HG02798 (cell line): ENCODE measurements around the gene SNAI3.

Source experiments
- ATAC-seq: cut with Tn5 transposase; IDR thresholded peaks from one replicate; pipeline ENCODE4 v1.9.1; 2021; ENCODE audit warnings: mild to moderate bottlenecking; ENCODE audit not compliant: unreplicated experiment, poor library complexity

SNAI3 gene

GRCh38 chr16:88686439-88687253 lies at the start of gene SNAI3:
Gene SNAI3, minus strand, starts transcription at chr16:88686507. Its CDS starts 101 bp downstream, at chr16:88686406.
- ATAC-seq: peak; percentile 77

DNA sequence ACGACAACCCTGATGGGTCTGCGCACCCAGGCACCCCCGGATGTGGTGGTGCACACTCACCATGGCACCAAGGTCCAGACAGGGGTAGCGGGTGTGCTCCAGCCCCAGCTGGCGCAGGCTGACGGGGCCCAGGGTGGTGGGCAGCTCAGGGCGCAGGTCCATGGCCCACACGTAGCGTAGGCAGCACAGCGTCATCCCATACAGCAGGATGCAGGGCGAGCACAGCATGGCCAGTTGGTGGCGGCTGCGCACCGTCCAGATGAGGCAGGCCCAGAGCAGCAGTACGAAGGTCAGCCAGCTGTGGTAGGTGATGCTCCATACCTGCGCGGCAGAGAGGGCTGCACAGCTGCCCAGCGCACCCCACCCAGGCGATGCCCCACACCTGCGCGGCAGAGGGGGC lies 49.8 kb upstream of the SNAI3 start:
- no peak for ATAC-seq

GRCh38 chr16:88735616-88736015 lies 49.3 kb upstream of the SNAI3 start:
- no peak for ATAC-seq

DNA sequence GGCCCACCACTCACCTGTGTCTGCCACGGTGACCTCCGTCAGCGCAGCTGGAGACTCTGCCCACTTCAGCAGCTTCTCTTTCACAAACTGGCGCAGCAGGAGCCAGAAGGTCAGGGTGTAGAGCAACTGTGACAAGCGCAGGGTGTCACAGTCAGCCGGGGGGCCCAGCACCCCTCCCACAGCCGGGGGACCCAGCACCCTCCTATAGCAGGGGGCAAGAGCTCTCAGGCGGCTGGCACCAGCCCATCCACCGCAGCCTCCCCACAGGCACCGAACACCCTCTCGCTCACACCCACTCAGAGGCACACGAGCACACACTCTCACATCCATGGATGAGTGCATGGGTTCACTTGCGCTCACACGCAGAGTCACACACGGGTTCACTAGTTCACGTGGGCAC lies 48.8 kb upstream of the SNAI3 start:
- ATAC-seq: no peak

DNA sequence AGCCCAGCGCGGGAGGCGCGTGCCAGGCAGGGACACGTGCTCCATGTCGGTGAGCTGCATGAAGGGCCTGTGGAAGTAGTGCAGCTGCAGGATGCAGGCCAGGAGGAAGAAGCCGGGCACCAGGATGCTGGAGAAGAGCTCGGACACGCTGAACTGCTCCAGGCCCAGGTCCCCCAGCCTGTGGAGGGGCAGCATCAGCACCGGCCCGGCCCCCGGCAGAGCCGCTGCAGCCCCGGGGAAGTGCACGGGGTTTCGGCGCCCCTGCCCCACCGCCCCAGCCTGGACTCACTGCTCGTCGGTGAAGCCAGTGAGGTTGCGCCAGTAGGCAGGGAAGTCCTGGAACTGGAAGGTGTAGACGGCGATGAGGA lies 48.0 kb upstream of the SNAI3 start:
- ATAC-seq: no peak

DNA sequence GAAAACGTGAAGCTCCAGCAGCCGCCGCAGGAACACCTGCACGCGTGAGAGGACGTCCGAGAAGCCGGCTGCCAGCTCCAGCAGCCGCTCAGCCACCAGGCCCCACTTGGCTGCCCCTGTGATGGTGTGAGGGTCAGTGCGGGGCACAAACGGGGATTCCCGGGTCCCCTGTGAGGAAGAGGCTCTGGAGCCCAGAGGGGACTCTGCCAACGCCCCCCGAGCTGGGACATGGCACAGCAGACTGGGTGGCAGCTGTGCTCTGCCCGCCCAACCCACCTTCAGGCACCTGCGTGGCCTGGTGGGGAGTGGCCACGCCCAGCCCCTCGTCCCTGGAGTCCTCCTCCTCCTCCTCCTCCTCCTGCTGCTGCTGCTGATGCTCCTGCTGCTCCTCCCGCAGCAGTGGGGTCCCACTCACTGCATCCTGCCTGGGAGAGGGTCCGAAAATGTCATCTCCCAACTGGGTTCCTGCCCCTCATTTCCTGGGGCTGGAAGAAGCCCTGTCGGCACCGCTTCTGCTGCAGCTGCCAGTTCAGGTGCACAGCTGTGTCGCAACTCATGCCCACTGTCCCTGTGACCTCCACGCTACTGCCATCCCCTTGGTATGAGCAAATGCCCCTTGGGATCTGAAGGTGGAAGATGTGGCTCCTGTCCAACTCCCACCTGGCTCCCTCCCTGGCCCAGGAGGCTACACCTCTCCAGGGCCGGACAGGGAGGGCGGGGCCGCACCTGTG lies 47.5 kb upstream of the SNAI3 start:
- no peak for ATAC-seq

DNA sequence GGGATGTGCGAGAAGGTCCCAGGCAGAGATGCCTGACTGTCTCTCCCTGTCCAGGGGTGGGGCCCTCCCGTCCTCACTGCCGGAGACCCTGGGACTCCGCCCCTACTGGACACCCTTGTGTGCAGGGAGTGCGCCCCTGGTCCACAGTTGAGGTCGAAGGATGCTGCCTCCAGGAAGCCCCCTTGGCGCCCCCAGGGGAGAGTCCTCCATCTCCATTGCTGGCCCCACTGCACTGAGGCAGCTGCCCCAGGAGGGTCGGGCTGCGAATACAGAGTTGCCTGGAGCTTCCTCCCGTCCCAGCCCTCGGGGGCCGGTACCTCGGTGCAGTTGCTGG lies 46.6 kb upstream of the SNAI3 start:
- ATAC-seq: no peak

- no peak for ATAC-seq
These were observed 46.1 kb upstream of the SNAI3 start for GRCh38 chr16:88732172-88732960.

GRCh38 chr16:88731699-88732098 lies 45.4 kb upstream of the SNAI3 start:
- no peak for ATAC-seq

- ATAC-seq: no peak
These were observed 44.6 kb upstream of the SNAI3 start for GRCh38 chr16:88730632-88731607.

GRCh38 chr16:88727871-88728270 lies 41.6 kb upstream of the SNAI3 start:
- ATAC-seq: no peak

- no peak for ATAC-seq
These were observed 40.7 kb upstream of the SNAI3 start for GRCh38 chr16:88726981-88727380.

- ATAC-seq: no peak
These were observed 40.1 kb upstream of the SNAI3 start for GRCh38 chr16:88726408-88726749.

DNA sequence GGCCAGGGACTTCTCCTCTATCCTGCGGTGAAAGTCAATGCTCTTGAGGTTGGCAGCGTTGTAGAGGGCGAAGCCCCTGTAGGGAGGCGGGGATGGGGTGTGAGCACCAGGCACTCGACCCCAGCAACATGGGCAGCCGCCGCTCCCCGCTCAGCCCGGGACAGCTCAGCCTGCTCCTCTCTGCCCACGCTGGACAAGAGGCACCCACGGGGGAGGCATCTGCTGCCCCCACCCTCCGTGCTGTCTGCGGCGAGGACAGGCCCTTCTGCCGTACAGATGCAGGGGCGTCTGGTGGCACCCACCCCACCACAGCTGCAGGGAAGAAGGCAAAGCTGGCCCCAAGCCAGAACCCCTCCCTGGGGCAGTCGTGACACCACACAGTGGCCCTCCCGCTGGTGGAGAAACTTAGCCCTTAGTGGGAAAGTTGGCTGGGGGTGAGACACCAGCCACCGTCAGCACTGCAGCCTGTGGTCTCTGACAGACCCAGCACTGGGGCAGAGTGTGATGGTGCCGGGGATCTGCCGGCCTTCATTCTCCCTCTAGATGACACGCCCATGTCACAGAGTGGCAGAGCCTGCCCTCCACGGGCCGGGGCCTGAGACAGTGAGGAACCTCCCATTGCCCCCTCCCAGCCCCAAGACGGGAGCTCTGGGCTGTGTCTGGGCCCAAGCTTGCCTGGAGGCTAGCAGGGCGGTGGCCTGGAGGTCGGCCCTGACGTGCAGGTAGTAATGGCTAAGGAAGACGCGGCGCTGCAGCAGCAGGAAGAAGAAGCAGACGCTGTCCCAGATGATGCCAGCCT lies 39.5 kb upstream of the SNAI3 start:
- no peak for ATAC-seq

DNA sequence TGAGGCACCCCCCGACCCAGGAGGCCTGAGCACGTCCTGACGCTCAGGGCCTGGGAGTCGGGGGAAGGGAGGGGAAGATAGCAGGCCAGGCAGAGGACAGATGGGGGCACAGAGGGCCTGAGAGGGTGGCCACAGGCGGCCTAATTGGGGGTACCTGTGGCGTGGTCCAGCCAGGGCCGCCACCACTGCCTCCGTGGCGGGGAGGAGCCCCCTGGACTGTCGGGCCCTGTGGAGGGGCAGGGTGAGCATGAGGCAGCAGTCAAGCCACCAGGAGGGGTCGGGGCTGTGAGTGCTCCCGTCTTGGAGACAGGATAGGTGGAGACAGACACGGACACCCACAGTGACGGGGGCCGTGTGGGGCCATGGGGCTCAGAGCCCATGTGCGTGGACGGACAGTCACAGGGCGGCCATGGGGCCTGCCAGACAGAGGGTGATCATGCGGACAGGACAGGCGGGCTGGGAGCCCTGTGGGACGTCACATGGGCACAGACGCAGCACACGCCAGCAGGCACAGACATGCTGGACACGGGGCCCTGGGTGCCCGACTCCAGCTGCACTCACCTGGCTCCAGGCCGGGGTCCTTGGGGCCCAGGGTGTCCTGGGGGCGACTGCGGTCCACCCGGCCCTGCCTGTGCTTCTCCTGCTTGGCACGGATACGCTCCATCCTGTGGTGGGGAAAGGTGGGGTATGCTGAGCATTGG lies 38.7 kb upstream of the SNAI3 start:
- no peak for ATAC-seq

- no peak for ATAC-seq
These were observed 37.6 kb upstream of the SNAI3 start for GRCh38 chr16:88723911-88724310.

DNA sequence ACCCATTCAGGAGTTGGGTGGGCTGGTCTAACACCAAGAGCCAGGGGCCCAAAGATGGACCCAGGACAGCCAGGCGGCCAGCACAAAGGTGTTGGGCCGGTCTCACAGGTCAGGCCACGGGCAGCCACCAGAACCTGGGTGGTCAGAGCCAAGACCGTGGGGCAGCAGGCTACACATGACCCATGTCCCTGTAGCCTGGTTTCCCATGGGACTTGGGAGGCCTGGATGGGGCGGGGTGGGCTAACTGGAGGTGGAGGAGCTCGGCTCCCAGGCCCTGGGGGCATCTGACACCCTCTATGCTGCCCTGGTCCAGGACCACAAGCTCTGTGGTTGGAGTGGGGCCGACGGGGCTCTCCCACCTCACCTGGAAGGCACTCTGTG lies 37.2 kb upstream of the SNAI3 start:
- ATAC-seq: no peak

GRCh38 chr16:88722784-88723506 lies 36.6 kb upstream of the SNAI3 start:
- no peak for ATAC-seq
